Measurements from ENCODE around the gene LIPM. TPM values are rescaled to one million over a fixed set of nuclear protein-coding genes. Genes with fewer than 3 reads are reported as not detected.

Gene LIPM
- total RNA-seq, 4 donors from 2014 or later: 30.4 to 56.7 (median 36.1) TPM

DNA sequence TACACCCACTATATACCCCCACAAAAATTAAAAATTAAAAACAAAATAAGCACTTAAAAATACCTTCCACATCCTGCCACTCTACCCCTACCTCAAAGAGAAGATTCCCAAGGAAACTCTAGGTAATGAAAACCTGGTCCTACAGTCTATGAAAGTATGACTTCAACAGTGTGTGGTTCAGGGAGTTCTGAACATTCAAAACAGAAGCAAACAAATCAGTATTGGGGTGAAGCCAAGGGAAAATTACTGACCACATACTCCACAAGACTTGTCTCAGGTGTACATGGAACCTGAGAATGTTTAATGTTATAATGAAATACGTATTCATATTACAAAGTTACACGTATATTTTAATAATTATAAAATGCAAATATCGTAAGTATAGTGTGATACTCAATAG is 20.3 kb upstream of the LIPM start:
- intact Hi-C loops (cut with DNase I; ENCODE audit: low total_unique reads): no loop called here
- H3K4me3 ChIP-seq (ENCODE audit: low read depth, poor library complexity, severe bottlenecking): no peak overlapping the region
- no peak for TF ChIP-seq POLR2A (IDR thresholded peaks at IDR 0.05)
- no peak for TF ChIP-seq CTCF (IDR thresholded peaks at IDR 0.05)
- no peak for DNase-seq (ENCODE audit: low spot score in 2 of 2)
- WGBS, 2 donors: 80 to 94% methylated on average over 3 of the region's 3 CpGs

DNA sequence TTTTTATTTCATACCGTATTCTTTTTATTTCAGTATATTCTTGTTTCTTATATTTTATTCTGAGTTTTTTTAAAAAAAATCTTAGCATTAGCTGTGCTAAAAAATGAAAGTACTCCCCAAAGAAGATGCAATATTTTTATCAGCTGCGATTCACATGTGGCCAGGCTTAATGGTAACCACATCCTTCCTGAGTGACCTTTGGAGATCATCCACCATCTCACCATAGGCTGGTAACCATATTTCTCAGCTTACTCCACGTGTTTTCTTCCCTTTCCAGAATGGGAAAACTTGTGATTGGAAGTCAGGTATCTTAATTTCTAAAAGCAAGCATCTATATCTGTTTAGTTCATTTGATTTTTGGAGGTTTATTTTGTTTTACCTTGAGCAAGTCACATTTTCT is 18.8 kb upstream of the LIPM start:
- 76% methylated on average over 3 of the region's 3 CpGs for WGBS, 2 donors
- no peak for DNase-seq (ENCODE audit: low spot score in 2 of 2)
- no peak for TF ChIP-seq CTCF (IDR thresholded peaks at IDR 0.05)
- TF ChIP-seq POLR2A (IDR thresholded peaks at IDR 0.05): no peak
- H3K4me3 ChIP-seq (ENCODE audit: low read depth, poor library complexity, severe bottlenecking): no peak overlapping the region
- intact Hi-C loops (cut with DNase I; ENCODE audit: low total_unique reads): no loop called here

GRCh38 chr10:88786032-88786770 is 16.3 kb upstream of the LIPM start:
- DNase-seq (ENCODE audit: low spot score in 2 of 2): no peak
- intact Hi-C loops (cut with DNase I; ENCODE audit: low total_unique reads): no loop called here
- WGBS, 2 donors: 80 to 84% methylated on average over 10 of the region's 10 CpGs
- TF ChIP-seq POLR2A (IDR thresholded peaks at IDR 0.05): no peak
- TF ChIP-seq CTCF (IDR thresholded peaks at IDR 0.05): no peak
- no peak overlapping the region for H3K4me3 ChIP-seq (ENCODE audit: low read depth, poor library complexity, severe bottlenecking)

DNA sequence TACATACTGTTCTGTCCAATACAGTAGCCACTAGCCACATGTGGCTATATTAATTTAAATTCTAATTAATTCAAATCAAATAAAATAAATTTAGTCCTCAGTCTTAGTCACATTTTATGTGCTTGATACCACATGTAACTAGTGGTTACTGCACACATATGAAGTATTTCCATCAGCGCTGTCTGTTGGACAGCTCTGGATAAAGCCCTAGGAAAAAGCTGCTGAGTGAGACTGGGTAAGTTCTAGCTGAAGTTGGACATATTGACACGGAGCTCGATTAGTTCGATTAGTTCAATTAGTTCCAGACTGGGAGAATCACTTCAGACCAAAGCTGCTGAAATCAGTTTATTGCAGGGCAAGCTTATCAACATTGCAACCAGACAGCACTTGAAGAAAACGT is 15.1 kb upstream of the LIPM start:
- no peak for TF ChIP-seq CTCF (IDR thresholded peaks at IDR 0.05)
- TF ChIP-seq POLR2A (IDR thresholded peaks at IDR 0.05): no peak
- DNase-seq (ENCODE audit: low spot score in 2 of 2): no peak
- 53 to 73% methylated on average over 5 of the region's 5 CpGs for WGBS, 2 donors
- H3K4me3 ChIP-seq (ENCODE audit: low read depth, poor library complexity, severe bottlenecking): no peak overlapping the region
- intact Hi-C loops (cut with DNase I; ENCODE audit: low total_unique reads): no loop called here

GRCh38 chr10:88788924-88789323 is 13.6 kb upstream of the LIPM start:
- intact Hi-C loops (cut with DNase I; ENCODE audit: low total_unique reads): no loop called here
- no peak for TF ChIP-seq CTCF (IDR thresholded peaks at IDR 0.05)
- TF ChIP-seq POLR2A (IDR thresholded peaks at IDR 0.05): no peak
- H3K4me3 ChIP-seq (ENCODE audit: low read depth, poor library complexity, severe bottlenecking): no peak overlapping the region

GRCh38 chr10:88791924-88792323 is 10.6 kb upstream of the LIPM start:
- no peak overlapping the region for H3K4me3 ChIP-seq (ENCODE audit: low read depth, poor library complexity, severe bottlenecking)
- no peak for DNase-seq (ENCODE audit: low spot score in 2 of 2)
- 56 to 58% methylated on average over 2 of the region's 2 CpGs for WGBS, 2 donors
- TF ChIP-seq CTCF (IDR thresholded peaks at IDR 0.05) (no peak), POLR2A (IDR thresholded peaks at IDR 0.05) (no peak)
- intact Hi-C loops (cut with DNase I; ENCODE audit: low total_unique reads): no loop called here

More at GRCh38 chr10:88788924-88789323, 13.6 kb upstream of the LIPM start:
- DNase-seq (ENCODE audit: low spot score in 2 of 2): no peak
